GM23338 (cell line): ENCODE results near the gene TMIE. TPM values are rescaled to one million over a fixed set of nuclear protein-coding genes. Genes with fewer than 3 reads are reported as not detected.

ENCODE experiments used
- ATAC-seq: fragments of 200-7000 bp; cut with Tn5 transposase; 3 replicates; pipeline ENCODE4 v1.9.1; 2020
- DNase-seq: peaks from one replicate; pipeline ENCODE4 v3.0.0-alpha.2; 2015; ENCODE audit warnings: low spot score
- H2AFZ ChIP-seq: fragments of 200-600 bp; sonication (generic); 2 replicates; pipeline ENCODE4 v1.8.0; 2016; ENCODE audit warnings: antibody characterized with exemption, mild to moderate bottlenecking, moderate library complexity
- H3F3A ChIP-seq: fragments of 200-600 bp; sonication (generic); replicated peaks from 2 replicates; pipeline ENCODE4 v1.8.0; 2017; ENCODE audit warnings: antibody characterized with exemption, mixed run types, low read depth
- H3K27ac ChIP-seq: fragments of 200-600 bp; sonication (generic); 2 replicates; pipeline ENCODE4 v1.6.1; 2016; ENCODE audit warnings: low read depth
- H3K27me3 ChIP-seq: fragments of 200-600 bp; sonication (generic); 2 replicates; pipeline ENCODE4 v1.8.0; 2016; ENCODE audit warnings: mild to moderate bottlenecking, mixed run types, moderate library complexity; ENCODE audit not compliant: insufficient read depth
- H3K36me3 ChIP-seq: fragments of 200-600 bp; sonication (generic); 2 replicates; pipeline ENCODE4 v1.8.0; 2016; ENCODE audit warnings: mild to moderate bottlenecking; ENCODE audit not compliant: insufficient read depth
- H3K4me1 ChIP-seq: fragments of 200-600 bp; sonication (generic); 2 replicates; pipeline ENCODE4 v1.8.0; 2016; ENCODE audit warnings: mild to moderate bottlenecking, moderate library complexity; ENCODE audit not compliant: insufficient read depth
- H3K4me2 ChIP-seq: fragments of 200-600 bp; sonication (generic); 2 replicates; pipeline ENCODE4 v1.7.1; 2017; ENCODE audit warnings: mixed run types
- H3K4me3 ChIP-seq: fragments of 200-600 bp; sonication (generic); 2 replicates; pipeline ENCODE4 v1.6.1; 2016; ENCODE audit warnings: mixed run types
- H3K79me2 ChIP-seq: fragments of 200-600 bp; sonication (generic); replicated peaks from 2 replicates; pipeline ENCODE4 v1.8.0; 2017; ENCODE audit warnings: mild to moderate bottlenecking; ENCODE audit not compliant: insufficient read depth
- H3K9me2 ChIP-seq: fragments of 200-600 bp; sonication (generic); 2 replicates; pipeline ENCODE4 v1.8.0; 2017; ENCODE audit not compliant: insufficient read depth
- H4K20me1 ChIP-seq: fragments of 200-600 bp; sonication (generic); replicated peaks from 2 replicates; pipeline ENCODE4 v1.8.0; 2017; ENCODE audit warnings: mild to moderate bottlenecking; ENCODE audit not compliant: insufficient read depth
- H3K27ac Mint-ChIP-seq: 2 replicates; pipeline ENCODE4 v1.8.0; 2020; ENCODE audit warnings: inconsistent platforms, mild to moderate bottlenecking, moderate library complexity, mixed read lengths
- H3K27me3 Mint-ChIP-seq: 3 replicates; pipeline ENCODE4 v1.8.0; 2022; ENCODE audit warnings: low read depth, mild to moderate bottlenecking, moderate library complexity, mixed read lengths, inconsistent platforms; ENCODE audit not compliant: insufficient read depth, poor library complexity
- H3K36me3 Mint-ChIP-seq: 3 replicates; pipeline ENCODE4 v1.8.0; 2021; ENCODE audit warnings: low read depth, mild to moderate bottlenecking, inconsistent platforms, moderate library complexity, mixed read lengths
- H3K4me1 Mint-ChIP-seq: 3 replicates; pipeline ENCODE4 v1.8.0; 2020; ENCODE audit warnings: mild to moderate bottlenecking, inconsistent platforms, mixed read lengths
- H3K4me3 Mint-ChIP-seq: 3 replicates; pipeline ENCODE4 v1.8.0; 2021; ENCODE audit warnings: moderate library complexity, mild to moderate bottlenecking, inconsistent platforms, mixed read lengths
- H3K9me3 Mint-ChIP-seq: 3 replicates; pipeline ENCODE4 v1.8.0; 2020; ENCODE audit warnings: moderate library complexity, mild to moderate bottlenecking, inconsistent platforms, mixed read lengths
- CREB1 ChIP-seq: fragments of 250-450 bp; sonication (Bioruptor Pico); IDR thresholded peaks from 2 replicates; pipeline ENCODE4 v1.5.0; 2020; ENCODE audit warnings: low read depth, mild to moderate bottlenecking, moderate library complexity
- EZH2 ChIP-seq: fragments of 200-600 bp; sonication (generic); IDR thresholded peaks from one replicate; pipeline ENCODE4 v1.8.0; 2017; ENCODE audit warnings: antibody characterized with exemption, mild to moderate bottlenecking, low read depth; ENCODE audit not compliant: unreplicated experiment
- EZH2phosphoT487 ChIP-seq: fragments of 200-600 bp; sonication (generic); IDR thresholded peaks from one replicate; pipeline ENCODE4 v1.8.1; 2018; ENCODE audit warnings: antibody characterized with exemption; ENCODE audit not compliant: unreplicated experiment
- JUNB ChIP-seq: IDR thresholded peaks from one replicate; pipeline ENCODE4 v1.6.1; 2016; ENCODE audit warnings: antibody characterized with exemption; ENCODE audit not compliant: unreplicated experiment
- NANOG ChIP-seq: IDR thresholded peaks from 2 replicates; pipeline ENCODE4 v1.6.1; 2016; ENCODE audit warnings: antibody characterized with exemption, borderline replicate concordance
- POLR2AphosphoS5 ChIP-seq: IDR thresholded peaks from 2 replicates; pipeline ENCODE4 v1.6.1; 2016; ENCODE audit warnings: antibody characterized with exemption, low read depth
- STAT1 ChIP-seq: IDR thresholded peaks from one replicate; pipeline ENCODE4 v1.6.1; 2016; ENCODE audit warnings: antibody characterized with exemption; ENCODE audit not compliant: unreplicated experiment
- ZNF114 ChIP-seq: fragments of 250-450 bp; sonication (Bioruptor Pico); IDR thresholded peaks from 2 replicates; pipeline ENCODE4 v1.5.0; 2020; ENCODE audit warnings: mild to moderate bottlenecking, moderate library complexity
- ZNF331 ChIP-seq: fragments of 250-450 bp; sonication (Bioruptor Pico); IDR thresholded peaks from 2 replicates; pipeline ENCODE4 v1.5.0; 2020; ENCODE audit warnings: low read depth, mild to moderate bottlenecking, moderate library complexity
- polyA plus RNA-seq: library from polyadenylated mRNA; unstranded; fragments of >200 nt; fragmentation: Nextera tagmentation; extraction: Ambion mirVana; gene quantifications from 2 replicates; pipeline ENCODE4 v1.2.1, GENCODE V29; 2016
- total RNA-seq: library from RNA; depleted of rRNA; stranded (reverse); fragments of >200 nt; shearing (Covaris generic); gene quantifications from 2 replicates; pipeline ENCODE4 v1.2.3, GENCODE V29; 2014
- TF ChIP-seq, protein P1 (sequence below): IDR thresholded peaks from one replicate; pipeline ENCODE4 v1.6.1; 2018; ENCODE audit warnings: antibody characterized with exemption; ENCODE audit not compliant: unreplicated experiment
- TF ChIP-seq, protein P2 (sequence below): fragments of 250-450 bp; sonication (Bioruptor Pico); IDR thresholded peaks from 2 replicates; pipeline ENCODE4 v1.5.0; 2020; ENCODE audit warnings: mild to moderate bottlenecking, moderate library complexity
- TF ChIP-seq, protein P3 (sequence below), 2 experiments: fragments of 200-600 bp in 1 of 2; sonication (generic) in 1 of 2; conservative IDR thresholded peaks; 2 replicates each; pipeline versions ENCODE4 v1.5.1 to v1.6.1; 2016 to 2017; ENCODE audit warnings: antibody characterized with exemption in 2 of 2, low read depth in 2 of 2, mild to moderate bottlenecking in 2 of 2, moderate library complexity in 1 of 2
- TF ChIP-seq, protein P4 (sequence below): IDR thresholded peaks from 2 replicates; pipeline ENCODE4 v1.6.1; 2016; ENCODE audit warnings: antibody characterized with exemption

TMIE gene
- total and polyA plus RNA-seq, 2 experiments from 2014 or later, result 0.84 to 1.2 TPM

DNA sequence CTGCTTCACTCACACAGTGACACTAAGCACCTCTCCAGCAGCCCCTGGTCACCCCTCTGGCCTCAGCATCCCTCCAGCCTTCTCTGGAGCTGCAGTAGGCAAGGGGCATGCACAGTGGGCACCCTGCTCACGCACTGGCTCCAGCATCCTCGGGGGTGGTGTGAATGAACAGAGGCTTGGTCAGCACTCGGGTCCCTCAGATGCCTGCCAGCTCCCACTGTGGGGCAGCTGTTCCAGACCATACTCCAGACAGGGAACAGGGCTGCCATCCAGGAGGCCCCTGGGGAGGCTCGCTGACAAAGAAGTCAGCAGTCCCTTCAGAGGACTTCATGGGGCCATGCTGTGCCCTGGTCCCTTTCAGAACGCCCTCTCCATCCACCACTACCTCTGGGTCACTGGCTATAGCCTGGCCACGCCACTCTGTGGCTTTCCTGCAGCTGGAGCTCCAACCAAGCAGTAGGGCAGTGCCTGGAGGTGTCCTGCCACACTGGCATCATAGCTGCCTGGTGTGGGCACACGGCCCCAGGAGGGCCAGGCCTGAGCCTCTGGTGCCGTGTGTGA lies 34.1 kb upstream of the TMIE start (continued):
- TF ChIP-seq, protein P1, sequence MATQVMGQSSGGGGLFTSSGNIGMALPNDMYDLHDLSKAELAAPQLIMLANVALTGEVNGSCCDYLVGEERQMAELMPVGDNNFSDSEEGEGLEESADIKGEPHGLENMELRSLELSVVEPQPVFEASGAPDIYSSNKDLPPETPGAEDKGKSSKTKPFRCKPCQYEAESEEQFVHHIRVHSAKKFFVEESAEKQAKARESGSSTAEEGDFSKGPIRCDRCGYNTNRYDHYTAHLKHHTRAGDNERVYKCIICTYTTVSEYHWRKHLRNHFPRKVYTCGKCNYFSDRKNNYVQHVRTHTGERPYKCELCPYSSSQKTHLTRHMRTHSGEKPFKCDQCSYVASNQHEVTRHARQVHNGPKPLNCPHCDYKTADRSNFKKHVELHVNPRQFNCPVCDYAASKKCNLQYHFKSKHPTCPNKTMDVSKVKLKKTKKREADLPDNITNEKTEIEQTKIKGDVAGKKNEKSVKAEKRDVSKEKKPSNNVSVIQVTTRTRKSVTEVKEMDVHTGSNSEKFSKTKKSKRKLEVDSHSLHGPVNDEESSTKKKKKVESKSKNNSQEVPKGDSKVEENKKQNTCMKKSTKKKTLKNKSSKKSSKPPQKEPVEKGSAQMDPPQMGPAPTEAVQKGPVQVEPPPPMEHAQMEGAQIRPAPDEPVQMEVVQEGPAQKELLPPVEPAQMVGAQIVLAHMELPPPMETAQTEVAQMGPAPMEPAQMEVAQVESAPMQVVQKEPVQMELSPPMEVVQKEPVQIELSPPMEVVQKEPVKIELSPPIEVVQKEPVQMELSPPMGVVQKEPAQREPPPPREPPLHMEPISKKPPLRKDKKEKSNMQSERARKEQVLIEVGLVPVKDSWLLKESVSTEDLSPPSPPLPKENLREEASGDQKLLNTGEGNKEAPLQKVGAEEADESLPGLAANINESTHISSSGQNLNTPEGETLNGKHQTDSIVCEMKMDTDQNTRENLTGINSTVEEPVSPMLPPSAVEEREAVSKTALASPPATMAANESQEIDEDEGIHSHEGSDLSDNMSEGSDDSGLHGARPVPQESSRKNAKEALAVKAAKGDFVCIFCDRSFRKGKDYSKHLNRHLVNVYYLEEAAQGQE, result no peak

DNA sequence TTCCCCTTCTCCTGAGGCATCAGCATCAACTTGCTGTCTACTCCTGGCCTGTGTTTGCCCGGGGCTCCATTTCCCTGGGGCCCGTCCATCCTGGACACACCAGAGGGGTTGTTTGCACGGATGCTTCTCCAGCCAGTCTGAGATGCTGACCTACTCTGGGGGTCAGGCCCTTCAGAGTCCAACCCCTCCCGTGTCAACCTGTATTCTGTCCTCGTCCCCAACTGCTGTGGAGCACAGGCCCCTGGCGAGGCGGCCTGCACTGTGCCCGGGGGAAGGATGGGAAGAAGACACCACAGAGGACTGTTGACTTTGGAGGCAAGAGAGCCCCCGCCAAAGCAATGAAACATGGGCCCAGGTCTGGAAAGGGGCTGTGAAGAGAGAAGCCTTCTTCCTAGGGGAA lies 33.5 kb upstream of the TMIE start:
- Histone ChIP-seq H3K4me3 (no peak overlapping the region), H3K79me2 (no peaks in the 10 kb centered on the region), H3K36me3 (no peaks in the 10 kb centered on the region), H3K27me3 (no peaks in the 10 kb centered on the region), H4K20me1 (no peaks in the 10 kb centered on the region), H3K4me2 (no peak overlapping the region), H3F3A (0 out of 2 replicates have a peak, but pooled peaks cover 4% of the 10 kb centered on the region), H2AFZ (no peak overlapping the region), H3K4me1 (peaks cover 6% of the 10 kb centered on the region; the same call in 1 of the 2 replicates), H3K9me2 (no peaks in the 10 kb centered on the region), H3K27ac (no peak overlapping the region)
- H3K4me3 Mint-ChIP-seq, result no peak overlapping the region
- no peaks in the 10 kb centered on the region for H3K36me3 Mint-ChIP-seq
- peaks cover 11% of the 10 kb centered on the region for H3K4me1 Mint-ChIP-seq
- ATAC-seq (no peak), DNase-seq (no peak)
- no peak overlapping the region for H3K27ac Mint-ChIP-seq
- H3K9me3 Mint-ChIP-seq, result no peaks in the 10 kb centered on the region
- peaks cover 16% of the 10 kb centered on the region for H3K27me3 Mint-ChIP-seq
- TF ChIP-seq JUNB (no peak), ZNF331 (no peak), NANOG (no peak), POLR2AphosphoS5 (no peak), CREB1 (no peak), STAT1 (no peak), ZNF114 (CRISPR knock-in tag) (no peak), EZH2 (no peak), EZH2phosphoT487 (no peak)
- TF ChIP-seq, protein P2, sequence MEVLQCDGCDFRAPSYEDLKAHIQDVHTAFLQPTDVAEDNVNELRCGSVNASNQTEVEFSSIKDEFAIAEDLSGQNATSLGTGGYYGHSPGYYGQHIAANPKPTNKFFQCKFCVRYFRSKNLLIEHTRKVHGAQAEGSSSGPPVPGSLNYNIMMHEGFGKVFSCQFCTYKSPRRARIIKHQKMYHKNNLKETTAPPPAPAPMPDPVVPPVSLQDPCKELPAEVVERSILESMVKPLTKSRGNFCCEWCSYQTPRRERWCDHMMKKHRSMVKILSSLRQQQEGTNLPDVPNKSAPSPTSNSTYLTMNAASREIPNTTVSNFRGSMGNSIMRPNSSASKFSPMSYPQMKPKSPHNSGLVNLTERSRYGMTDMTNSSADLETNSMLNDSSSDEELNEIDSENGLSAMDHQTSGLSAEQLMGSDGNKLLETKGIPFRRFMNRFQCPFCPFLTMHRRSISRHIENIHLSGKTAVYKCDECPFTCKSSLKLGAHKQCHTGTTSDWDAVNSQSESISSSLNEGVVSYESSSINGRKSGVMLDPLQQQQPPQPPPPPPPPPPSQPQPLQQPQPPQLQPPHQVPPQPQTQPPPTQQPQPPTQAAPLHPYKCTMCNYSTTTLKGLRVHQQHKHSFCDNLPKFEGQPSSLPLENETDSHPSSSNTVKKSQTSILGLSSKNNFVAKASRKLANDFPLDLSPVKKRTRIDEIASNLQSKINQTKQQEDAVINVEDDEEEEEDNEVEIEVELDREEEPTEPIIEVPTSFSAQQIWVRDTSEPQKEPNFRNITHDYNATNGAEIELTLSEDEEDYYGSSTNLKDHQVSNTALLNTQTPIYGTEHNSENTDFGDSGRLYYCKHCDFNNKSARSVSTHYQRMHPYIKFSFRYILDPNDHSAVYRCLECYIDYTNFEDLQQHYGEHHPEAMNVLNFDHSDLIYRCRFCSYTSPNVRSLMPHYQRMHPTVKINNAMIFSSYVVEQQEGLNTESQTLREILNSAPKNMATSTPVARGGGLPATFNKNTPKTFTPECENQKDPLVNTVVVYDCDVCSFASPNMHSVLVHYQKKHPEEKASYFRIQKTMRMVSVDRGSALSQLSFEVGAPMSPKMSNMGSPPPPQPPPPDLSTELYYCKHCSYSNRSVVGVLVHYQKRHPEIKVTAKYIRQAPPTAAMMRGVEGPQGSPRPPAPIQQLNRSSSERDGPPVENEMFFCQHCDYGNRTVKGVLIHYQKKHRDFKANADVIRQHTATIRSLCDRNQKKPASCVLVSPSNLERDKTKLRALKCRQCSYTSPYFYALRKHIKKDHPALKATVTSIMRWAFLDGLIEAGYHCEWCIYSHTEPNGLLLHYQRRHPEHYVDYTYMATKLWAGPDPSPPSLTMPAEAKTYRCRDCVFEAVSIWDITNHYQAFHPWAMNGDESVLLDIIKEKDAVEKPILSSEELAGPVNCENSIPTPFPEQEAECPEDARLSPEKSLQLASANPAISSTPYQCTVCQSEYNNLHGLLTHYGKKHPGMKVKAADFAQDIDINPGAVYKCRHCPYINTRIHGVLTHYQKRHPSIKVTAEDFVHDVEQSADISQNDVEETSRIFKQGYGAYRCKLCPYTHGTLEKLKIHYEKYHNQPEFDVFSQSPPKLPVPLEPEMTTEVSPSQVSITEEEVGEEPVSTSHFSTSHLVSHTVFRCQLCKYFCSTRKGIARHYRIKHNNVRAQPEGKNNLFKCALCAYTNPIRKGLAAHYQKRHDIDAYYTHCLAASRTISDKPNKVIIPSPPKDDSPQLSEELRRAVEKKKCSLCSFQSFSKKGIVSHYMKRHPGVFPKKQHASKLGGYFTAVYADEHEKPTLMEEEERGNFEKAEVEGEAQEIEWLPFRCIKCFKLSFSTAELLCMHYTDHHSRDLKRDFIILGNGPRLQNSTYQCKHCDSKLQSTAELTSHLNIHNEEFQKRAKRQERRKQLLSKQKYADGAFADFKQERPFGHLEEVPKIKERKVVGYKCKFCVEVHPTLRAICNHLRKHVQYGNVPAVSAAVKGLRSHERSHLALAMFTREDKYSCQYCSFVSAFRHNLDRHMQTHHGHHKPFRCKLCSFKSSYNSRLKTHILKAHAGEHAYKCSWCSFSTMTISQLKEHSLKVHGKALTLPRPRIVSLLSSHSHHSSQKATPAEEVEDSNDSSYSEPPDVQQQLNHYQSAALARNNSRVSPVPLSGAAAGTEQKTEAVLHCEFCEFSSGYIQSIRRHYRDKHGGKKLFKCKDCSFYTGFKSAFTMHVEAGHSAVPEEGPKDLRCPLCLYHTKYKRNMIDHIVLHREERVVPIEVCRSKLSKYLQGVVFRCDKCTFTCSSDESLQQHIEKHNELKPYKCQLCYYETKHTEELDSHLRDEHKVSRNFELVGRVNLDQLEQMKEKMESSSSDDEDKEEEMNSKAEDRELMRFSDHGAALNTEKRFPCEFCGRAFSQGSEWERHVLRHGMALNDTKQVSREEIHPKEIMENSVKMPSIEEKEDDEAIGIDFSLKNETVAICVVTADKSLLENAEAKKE, result no peak
- TF ChIP-seq, protein P3, sequence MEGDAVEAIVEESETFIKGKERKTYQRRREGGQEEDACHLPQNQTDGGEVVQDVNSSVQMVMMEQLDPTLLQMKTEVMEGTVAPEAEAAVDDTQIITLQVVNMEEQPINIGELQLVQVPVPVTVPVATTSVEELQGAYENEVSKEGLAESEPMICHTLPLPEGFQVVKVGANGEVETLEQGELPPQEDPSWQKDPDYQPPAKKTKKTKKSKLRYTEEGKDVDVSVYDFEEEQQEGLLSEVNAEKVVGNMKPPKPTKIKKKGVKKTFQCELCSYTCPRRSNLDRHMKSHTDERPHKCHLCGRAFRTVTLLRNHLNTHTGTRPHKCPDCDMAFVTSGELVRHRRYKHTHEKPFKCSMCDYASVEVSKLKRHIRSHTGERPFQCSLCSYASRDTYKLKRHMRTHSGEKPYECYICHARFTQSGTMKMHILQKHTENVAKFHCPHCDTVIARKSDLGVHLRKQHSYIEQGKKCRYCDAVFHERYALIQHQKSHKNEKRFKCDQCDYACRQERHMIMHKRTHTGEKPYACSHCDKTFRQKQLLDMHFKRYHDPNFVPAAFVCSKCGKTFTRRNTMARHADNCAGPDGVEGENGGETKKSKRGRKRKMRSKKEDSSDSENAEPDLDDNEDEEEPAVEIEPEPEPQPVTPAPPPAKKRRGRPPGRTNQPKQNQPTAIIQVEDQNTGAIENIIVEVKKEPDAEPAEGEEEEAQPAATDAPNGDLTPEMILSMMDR (conservative IDR thresholded peaks at IDR 0.05; ENCODE audit: low read depth in 2 of 2), result no peak
- TF ChIP-seq, protein P4, sequence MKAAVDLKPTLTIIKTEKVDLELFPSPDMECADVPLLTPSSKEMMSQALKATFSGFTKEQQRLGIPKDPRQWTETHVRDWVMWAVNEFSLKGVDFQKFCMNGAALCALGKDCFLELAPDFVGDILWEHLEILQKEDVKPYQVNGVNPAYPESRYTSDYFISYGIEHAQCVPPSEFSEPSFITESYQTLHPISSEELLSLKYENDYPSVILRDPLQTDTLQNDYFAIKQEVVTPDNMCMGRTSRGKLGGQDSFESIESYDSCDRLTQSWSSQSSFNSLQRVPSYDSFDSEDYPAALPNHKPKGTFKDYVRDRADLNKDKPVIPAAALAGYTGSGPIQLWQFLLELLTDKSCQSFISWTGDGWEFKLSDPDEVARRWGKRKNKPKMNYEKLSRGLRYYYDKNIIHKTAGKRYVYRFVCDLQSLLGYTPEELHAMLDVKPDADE, result no peak
